ENCODE results near the gene METTL14. TPM values are rescaled to one million over a fixed set of nuclear protein-coding genes. Genes with fewer than 3 reads are reported as not detected.

METTL14 gene
- total RNA-seq, 1 experiment from 2014 or later = 10.0 TPM

DNA sequence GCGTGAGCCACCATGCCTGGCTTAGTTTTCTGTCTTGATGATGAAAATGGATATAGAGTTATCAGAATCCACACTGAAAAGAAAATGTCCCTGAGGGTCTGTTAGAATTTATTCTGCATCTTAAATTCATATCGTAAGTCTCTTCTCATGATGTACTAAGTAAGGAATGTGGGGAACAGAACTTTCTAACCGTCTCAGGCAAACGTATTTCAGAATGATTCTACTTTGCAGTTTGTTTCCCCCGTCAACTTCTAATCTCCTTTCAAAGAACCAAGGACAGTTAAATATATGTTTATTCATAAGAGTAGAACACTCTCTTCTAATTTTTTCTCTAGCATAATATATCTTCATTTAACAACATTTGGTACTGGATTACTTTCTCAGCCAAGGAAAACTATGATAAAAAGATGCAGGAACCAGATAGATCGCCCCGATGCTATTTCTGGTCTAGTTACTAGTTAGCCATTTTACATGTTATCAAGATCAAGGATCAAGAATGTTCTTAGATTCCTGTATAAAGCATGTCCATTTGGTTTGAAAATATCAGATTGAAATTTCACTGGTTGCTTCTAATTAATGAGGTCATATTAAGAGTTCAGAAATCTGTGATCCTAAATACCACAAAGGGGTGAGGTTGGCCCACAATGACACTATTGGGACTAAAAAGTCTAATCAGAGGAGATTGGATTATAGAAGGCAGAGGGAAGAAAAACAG is 49.5 kb downstream of the METTL14 start:
- no peak for DNase-seq (ENCODE audit: low spot score)

- no peak for DNase-seq (ENCODE audit: low spot score)
Measured at GRCh38 chr4:118736900-118737299, 51.7 kb downstream of the METTL14 start.

DNA sequence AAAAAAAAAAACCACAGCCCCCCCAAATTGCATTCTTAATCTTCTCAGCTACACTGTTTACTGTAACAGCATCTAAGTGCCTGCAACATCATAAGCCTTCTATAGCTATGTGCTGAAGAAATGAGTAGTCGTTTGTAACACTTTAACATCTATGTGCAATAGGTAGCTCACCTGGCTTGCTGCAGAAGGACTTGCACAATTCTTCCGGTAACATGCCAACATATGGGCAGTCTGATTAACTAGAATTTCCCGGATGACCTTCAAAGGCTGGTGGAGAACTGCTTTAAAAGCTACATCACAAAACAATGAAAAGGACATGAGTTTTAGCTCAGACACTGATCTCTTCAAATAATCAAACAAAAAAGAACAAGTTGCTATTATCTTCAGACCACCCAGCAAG is 52.9 kb downstream of the METTL14 start:
- DNase-seq (ENCODE audit: low spot score) = no peak

DNA sequence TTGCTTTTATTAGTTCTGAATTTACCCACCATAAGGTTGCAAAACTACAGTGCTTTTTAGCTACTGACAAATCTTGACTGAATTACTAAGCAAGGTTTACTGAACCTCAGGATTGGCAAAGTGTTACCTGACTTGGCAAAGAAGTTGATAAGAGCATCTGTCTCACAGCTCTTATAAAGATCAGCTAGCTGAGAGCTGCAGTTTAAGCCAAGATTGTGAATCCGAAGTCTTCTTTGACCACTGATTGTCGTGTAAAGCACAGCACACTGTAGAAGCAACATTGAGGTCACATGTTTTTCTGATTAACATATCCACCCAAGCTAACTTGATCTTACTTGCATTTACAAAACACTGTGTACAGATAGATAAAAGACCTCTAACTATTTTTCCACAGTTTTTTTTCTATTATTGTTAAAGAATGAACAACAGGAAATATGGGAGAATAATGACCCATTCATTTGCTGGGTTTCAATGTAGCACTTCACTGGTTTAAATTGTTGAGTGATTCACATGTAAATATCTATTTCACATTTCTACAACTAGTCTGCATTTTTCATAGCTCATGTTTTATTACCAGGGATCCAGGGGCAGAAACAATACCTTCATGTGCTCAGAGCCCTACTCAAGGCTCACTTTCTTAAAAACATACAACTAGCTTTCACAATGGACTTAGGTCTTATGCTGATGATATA is 54.0 kb downstream of the METTL14 start:
- no peak for DNase-seq (ENCODE audit: low spot score)

DNA sequence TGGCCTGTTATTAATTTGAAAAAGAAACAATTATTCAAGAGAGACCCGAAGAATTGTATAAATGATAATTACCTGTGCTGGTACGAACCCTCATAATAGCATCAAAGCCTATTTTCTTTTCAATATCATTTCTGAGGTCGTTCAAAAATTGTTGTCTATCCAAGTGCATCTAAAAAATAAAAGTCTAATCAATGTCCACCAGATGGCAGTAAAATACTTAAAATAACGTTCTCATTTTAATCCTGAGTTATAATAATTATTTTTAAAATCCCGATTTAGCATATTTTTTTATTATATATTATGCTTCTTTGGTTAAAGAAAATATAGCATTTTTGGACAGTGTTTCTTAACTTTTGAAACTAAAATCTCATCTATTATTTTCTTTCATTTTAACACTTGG is 55.7 kb downstream of the METTL14 start:
- DNase-seq (ENCODE audit: low spot score) = no peak

DNA sequence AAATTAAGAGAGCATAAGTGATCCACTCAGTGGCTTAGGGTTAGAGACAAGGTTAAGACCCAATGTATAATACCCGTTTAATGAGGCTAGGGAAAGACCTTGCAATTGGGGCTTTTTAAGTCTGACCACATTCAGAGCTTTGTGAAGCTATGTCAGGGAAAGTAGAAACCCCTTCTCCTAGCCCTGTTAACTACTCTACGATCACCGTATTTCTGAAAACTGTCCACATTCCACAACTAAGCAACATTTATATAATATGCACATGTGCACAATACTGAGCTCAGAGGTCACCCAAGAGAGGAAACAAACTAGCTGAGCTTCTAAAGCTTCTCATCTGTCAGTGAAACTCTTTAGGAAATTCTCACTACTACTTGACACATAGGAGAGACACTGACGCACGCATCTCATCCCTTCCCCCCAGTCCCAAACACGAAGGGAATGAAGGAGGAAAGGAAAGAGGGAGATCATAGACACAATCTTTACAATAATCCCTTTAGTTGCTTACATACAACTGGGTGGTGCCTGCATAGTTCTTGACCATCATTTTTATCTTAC is 56.2 kb downstream of the METTL14 start:
- no peak for DNase-seq (ENCODE audit: low spot score)

- DNase-seq (ENCODE audit: low spot score) = no peak
Measured at GRCh38 chr4:118742050-118742449, 56.9 kb downstream of the METTL14 start.

- DNase-seq (ENCODE audit: low spot score) = no peak
Measured at GRCh38 chr4:118743867-118744266, 58.7 kb downstream of the METTL14 start.

DNA sequence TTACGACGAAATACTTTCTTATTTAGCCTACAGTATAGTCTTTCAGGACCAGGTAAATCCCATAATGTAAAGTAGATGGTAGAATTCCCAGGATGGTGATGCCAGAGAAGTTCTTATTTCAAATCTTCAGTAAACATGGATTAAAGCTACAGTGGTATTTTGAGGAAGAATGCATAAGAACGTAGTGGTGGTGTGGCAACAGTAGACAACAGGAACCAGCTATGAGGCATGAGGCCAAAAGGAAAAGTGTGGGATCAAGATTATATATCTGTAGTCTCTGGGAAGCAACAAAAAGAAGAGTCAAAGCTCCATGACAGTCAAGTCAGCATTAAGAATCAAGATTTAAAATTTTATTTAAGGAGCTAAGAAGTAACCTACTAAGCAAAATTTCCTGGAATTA is 60.2 kb downstream of the METTL14 start:
- no peak for DNase-seq (ENCODE audit: low spot score)

- no peak for DNase-seq (ENCODE audit: low spot score)
Measured at GRCh38 chr4:118746251-118746919, 61.2 kb downstream of the METTL14 start.

- no peak for DNase-seq (ENCODE audit: low spot score)
Measured at GRCh38 chr4:118749347-118749988, 64.3 kb downstream of the METTL14 start.

GRCh38 chr4:118751629-118752323 is 66.6 kb downstream of the METTL14 start:
- peak; percentile 34 for DNase-seq (ENCODE audit: low spot score)

DNA sequence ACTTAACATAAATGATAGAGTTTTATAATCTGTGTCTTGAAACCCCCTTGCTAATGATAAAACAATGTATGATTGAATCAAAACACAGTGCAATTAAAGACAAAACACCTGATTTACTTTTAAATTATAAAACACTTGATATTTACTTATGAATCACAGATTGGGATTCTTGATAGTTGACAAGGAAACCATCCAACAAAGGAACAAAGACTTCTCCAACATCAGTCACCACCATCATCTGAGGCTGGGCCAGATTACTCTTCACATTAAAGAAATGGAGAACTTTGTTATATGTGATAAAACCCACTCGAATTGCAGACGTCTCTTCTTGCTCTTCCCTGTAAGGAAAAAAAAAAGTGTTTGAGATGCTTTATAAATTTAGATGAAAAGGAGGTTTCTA is 67.4 kb downstream of the METTL14 start:
- no peak for DNase-seq (ENCODE audit: low spot score)

DNA sequence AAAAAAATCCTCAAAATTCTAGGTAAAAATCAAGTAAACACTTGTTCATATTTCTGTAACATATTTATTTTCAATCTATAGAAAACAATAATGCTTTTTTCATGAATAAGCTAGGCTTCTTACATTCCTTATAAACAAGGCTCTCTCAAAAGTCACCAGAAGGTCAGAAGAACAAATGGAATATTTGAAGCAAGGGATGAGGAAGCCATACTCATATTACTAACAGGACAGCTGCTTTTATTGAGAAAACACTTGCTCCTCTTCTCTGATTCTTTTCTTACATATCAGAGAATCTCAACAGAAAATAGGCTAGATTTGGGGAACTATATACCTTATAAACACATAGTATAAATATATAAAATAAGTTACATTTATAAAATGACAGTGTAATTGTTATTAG is 67.9 kb downstream of the METTL14 start:
- DNase-seq (ENCODE audit: low spot score) = no peak

DNA sequence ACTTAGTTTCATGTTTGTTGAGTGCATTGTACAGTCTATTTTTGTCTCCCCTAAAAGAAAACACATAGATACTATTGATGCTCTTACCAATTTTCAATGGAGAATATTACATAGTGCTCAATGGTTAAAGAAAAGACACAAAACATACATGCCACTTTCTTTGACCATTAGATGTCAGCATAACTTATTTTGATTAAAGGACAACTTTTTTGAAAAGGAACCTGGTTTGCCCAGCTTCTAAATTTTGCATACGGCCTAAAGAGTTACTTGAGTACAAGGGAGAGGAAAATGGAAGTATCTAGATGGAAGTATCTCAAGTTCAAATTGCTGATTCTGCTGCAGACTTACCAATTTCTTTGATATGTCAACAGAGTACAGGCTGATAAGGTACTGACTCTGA is 68.5 kb downstream of the METTL14 start:
- no peak for DNase-seq (ENCODE audit: low spot score)

DNA sequence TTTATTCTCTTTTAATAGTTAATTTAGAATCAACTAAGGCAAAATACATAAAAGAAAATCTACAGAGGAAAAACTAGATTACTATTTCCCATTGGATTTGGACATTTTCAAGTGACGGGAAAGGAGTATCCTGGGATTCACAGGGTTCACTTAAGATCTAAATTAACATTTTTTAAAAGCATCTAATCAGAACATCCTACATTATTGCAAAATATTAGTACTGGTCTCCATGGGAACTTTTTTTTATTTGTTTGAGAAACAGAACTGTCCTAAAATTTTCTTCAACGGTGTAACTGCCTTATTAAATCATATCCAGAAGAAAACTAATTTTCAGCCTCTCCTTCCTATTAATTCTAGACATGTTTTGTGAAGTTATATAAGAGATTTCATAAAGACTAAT is 69.7 kb downstream of the METTL14 start:
- no peak for DNase-seq (ENCODE audit: low spot score)

DNA sequence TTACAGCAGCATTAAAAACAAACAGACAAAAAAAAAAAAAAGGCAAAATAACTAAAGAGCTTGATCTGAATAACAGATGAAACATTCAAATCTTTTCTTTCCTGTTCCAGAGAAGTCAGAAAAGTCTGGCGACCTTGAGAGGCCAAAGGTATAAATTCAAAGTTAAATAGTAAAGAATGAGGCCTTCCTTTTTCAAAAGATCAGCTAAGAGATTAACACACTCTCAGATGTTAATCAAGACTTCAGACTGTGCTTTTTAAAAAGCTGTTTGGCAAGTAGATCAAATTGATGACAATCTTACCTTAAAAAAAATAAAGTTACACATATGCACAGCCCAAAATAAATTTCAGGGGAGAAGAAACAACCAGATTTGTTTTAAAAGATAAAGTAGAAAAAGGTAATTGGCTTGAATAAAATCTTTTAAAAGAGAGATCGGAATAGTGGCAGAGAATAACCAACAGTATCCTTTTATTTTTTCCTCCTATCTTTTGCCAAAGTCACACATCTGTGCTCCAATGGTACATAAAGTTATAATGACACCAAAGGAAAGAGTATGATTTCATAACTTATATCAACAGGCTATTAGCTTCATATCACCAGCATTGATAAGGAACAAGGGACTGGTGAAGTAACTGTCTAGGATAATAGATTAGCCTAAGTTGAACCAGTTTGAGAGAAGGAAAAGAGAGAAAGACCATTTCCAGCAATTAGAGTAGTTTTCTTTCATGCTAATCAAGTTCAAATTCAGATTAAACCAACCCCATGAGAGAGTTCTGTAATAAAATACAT is 70.4 kb downstream of the METTL14 start:
- DNase-seq (ENCODE audit: low spot score) = no peak

- DNase-seq (ENCODE audit: low spot score) = no peak
Measured at GRCh38 chr4:118756429-118756828, 71.2 kb downstream of the METTL14 start.

DNA sequence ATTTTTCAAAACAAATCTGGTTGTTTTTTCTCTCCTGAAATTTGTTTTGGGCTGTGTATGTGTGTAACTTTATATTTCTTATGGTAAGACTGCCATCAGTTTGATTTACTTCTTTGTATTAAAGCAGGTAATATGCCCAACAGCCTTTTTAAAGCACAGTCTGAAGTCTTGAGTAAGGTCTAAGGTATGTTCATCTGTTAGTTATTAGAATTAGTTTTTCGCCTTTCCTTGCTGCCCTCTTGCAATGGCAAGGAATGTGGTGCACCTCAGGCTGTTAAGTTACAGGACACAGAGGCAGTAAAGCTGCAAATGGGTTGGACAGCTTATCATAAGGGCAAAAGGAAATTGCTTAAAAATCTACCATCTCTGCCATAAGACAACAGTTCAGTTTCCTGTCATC is 71.8 kb downstream of the METTL14 start:
- no peak for DNase-seq (ENCODE audit: low spot score)

GRCh38 chr4:118757761-118758251 is 72.6 kb downstream of the METTL14 start:
- DNase-seq (ENCODE audit: low spot score) = no peak

DNA sequence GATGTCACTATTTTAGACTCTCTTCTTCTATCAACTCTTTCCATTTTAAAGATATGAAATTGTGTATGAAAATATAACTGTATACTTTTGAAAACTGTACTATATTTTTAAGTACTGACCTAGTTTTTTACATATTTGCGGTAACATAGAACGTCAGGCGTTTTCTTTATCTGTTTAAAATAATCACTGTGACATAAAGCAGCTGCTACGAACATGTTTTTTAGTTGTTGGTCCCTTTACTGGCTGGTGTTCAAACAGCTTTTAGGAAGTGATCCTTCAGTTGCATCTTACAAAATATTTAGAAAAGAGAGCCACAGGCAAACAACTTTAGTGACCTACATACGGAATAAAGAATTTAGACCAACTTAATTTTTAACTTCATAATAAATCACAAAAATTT is 73.1 kb downstream of the METTL14 start:
- DNase-seq (ENCODE audit: low spot score) = no peak
